ENCODE measurements around the gene PLA2G12B.
A peak's percentile ranks its signal among the peaks of the same experiment; 100 is the strongest.
"Not testable (repeated sequence)": the region's sequence is repeated elsewhere in the genome, so short reads cannot be mapped to it uniquely, and the experiment has no call there.

PLA2G12B gene

DNA sequence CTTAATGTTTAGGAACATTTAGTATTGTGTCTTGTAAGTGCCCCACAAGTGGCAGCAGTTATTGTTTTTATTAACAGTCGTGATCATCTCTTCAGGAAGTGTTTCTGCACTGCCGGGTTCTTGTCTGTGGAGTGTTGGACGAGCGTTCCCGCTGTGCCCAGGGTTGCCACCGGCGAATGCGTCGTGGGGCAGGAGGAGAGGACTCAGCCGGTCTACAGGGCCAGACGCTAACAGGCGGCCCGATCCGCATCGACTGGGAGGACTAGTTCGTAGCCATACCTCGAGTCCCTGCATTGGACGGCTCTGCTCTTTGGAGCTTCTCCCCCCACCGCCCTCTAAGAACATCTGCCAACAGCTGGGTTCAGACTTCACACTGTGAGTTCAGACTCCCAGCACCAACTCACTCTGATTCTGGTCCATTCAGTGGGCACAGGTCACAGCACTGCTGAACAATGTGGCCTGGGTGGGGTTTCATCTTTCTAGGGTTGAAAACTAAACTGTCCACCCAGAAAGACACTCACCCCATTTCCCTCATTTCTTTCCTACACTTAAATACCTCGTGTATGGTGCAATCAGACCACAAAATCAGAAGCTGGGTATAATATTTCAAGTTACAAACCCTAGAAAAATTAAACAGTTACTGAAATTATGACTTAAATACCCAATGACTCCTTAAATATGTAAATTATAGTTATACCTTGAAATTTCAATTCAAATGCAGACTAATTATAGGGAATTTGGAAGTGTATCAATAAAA, 22.2 kb downstream of the PLA2G12B start:
- DNase-seq: no peak

DNA sequence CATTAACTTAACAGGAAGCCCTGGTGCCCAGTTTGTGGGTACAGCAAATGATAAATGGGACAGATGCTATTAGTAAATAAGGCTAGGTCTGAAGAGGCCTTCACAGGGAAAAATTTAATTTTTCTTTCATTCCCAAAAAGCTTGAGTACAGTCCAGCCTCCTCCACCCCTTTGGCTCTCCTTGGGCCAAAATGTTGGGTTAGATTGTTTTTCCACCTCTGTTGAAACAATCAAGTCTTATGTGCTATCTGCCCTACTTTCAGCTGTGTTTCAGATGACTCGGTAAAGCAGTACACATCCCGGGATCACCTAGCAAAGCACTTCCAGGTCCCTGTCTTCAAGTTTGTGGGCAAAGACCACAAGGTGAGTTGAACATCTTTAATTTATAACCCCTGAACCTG, 24.3 kb downstream of the PLA2G12B start:
- no peak for DNase-seq

DNA sequence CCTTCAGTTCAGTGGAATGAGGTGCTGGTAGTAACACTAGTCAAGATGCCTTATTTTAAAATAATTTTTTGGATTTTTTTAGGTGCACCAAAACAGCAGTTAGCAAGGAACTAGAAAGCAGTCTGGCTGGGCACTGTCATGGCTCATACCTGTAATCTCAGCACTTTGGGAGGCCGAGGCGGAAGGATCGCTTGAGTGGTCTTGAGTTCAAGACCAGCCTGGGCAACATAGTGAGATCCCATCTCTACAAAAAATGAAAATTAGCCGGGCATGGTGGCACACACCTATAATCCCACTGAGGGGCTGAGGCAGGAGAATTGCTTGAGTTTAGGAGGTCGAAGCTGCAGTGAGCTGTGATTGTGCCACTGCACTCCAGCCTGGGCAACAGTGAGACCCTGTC, 25.8 kb downstream of the PLA2G12B start:
- DNase-seq: no peak

DNA sequence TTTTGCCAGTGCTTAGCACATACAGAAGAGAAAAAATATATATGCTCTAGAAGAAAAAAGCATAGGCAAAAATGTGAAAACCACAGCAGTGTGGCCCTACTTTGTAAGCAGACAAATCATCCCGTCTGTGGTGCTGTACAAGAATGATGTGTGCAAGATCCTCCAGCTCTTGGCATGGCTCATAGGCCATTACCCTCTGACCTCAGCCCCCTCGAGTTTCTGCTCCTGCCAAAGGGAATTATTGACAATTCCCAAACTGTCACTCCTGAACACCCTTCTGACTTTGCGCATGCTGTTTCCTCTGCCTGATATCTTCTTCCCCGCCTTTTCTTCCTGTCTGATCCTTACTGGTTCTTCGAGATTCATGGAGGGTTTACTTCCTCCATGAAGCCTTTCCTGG, 27.1 kb downstream of the PLA2G12B start:
- no peak for DNase-seq

DNA sequence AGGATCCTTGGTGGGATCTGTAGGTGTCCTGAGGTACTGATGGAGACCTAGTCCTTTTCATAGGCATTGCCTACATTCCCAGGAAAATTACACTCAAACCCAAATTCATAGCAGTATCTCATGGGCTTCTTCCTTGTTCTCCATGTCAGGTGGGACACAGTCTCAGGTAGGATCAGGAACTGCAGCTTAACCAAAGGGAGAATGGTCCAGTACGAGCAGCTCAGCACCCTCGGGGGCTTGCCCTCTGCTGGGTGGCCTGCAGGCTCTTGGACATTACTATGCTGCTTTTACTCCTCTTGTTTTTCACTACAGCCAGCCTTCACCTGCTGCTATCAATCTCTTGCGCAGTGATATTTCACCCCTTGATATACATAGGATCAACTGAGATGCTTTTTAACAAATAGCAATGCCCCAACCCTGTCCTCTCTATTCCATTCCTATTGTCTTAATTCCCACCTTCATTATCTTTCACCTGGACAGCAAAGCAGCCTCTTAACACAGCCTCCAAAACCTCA, 28.6 kb downstream of the PLA2G12B start:
- DNase-seq: no peak

DNA sequence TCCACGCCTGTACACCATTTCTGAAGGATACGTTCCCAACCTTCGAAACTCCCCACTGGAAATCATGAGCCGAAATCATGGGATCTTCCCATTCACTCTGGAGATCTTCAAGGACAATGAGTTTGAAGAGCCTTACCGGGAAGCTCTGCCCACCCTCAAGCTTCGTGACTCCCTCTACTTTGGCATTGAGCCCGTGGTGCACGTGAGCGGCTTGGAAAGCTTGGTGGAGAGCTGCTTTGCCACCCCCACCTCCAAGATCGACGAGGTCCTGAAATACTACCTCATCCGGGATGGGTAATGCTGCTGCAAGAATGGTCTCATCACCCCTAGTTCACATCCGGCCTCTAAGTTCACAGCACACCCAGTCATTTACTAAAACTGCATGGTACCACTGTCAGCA, 30.3 kb downstream of the PLA2G12B start:
- no peak for DNase-seq

DNA sequence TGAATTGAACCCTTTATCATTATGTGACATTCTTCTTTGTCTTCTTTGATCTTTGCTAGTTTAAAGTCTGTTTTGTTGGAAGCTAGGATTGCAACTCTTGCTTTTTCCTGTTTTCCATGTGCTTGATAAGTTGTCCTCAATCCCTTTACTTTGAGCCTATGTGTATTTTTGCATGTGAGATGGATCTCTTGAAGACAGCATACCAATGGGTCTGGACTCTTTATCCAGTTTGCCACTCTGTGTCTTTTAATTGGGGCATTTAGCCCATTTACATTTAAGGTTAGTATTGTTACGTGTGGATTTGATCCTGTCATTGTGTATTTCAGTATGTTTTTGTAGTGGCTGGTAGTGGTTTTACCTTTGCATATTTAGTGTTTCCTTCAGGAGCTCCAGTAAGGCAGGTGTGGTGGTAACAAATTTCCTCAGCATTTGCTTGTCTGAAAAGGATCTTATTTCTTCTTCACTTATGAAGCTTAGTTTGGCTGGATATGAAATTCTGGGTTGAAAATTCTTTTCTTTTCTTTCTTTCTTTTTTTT, 33.4 kb downstream of the PLA2G12B start:
- not testable (repeated sequence) for DNase-seq

DNA sequence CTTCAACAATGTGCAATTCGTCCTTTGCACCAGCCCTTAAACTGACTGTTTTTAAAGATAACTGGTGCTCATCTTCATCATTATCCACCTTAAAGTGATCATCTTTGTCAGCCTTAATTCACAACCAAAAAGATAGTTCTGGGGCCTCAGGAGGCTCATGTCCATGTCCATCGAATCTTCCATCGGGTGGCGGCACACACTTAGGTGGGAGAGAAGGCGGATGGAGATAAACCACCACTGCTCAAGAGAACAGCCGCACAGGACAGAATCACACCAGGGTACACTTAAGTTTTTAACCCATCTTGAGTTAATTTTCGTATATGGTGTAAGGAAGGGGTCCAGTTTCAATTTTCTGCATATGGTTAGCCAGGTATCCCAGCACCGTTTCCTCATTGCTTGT, 36.3 kb downstream of the PLA2G12B start:
- DNase-seq: no peak

DNA sequence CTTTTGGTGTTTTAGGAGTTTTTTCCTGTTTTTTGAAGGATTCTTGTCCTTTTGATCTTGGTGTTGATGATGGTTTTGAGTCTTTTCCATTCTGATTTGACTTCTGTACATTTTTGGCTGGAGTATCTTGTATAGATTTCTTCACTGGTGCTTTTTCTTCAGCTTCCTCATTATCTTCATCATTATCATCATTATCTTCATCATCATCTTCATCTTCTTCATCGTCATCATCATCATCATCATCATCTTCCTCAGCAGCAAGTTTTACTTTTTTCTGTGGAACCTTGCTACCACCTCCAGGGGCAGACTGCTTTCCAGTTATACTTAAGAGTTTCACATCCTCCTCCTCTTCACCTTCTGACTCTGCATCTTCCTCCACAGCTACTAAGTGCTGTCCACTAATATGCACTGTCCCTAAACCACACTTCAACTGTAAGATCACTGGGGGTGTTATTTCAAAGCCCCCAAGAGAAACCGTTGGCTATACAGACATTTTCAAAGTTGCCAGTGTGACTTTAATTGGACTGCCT, 36.7 kb downstream of the PLA2G12B start:
- not testable (repeated sequence) for DNase-seq

DNA sequence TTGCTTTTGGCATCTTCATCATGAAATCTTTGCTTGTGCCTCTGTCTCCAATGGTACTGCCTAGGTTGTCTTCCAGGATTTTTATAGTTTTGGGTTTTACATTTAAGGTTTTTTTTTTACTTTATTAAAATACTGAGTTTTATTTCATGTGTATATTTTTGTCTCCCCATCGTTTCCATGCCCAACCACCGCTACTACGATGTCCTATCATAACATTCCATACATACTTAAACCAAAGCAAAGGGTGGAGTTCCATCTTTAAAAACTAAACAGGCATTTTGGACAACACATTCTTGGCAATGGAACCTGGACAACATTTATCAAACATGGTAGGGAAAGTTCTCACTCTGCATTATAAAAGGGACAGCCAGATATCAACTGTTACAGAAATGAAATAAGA, 37.4 kb downstream of the PLA2G12B start:
- DNase-seq: not testable (repeated sequence)

DNA sequence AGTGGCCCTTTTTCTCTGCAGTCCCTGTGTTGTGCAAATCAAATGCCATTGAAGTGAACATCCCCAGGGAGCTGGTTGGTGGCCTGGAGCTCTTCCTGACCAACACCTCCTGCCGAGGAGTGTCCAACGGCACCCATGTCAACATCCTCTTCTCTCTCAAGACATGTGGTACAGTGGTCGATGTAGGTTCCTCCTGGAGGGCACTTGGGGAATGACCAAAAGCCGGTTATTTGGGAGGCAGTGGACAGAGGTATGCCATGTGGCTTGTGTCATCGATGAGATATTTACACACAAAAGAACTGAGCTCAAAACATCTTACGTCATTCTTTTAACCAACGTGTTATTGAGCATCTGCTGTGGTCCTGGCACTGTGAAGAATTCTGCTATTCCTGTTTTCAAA, 41.3 kb downstream of the PLA2G12B start:
- no peak for DNase-seq

DNA sequence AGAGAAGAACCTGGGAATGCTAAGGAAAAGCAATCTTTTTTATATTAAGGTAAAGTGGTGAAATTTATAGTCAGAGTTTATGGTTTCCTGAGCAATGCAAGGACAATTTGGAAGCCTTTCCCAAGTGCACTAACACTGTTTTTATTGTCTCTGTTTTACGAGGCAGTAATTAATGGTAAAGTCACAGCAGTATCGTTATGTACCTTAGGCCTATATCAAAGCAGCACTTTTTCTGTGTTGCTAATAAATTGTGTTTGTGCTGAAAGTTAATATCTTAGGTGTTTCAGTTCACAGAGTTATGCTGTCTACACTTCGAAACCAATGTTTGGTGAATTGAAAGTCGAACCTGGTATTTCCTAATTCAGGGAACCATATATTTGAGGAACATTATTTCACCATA, 41.9 kb downstream of the PLA2G12B start:
- no peak for DNase-seq

DNA sequence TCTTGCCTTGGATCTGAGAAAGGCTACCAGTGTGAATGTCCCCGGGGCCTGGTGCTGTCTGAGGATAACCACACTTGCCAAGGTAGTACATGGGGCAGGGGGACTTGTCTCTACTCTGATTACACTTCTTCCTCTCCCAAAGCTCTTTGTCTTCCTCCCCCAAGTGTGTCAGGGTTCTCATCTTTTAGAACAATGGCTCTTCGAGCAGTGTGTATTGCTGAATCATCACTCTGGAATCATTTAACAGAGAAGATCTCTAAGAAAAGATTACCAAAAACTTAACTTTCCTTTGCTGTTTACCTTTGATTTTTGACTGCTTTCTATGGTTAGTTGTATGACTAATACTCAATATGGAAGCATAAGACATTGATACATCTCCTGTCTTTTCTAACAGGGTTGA, 42.8 kb downstream of the PLA2G12B start:
- DNase-seq: no peak

DNA sequence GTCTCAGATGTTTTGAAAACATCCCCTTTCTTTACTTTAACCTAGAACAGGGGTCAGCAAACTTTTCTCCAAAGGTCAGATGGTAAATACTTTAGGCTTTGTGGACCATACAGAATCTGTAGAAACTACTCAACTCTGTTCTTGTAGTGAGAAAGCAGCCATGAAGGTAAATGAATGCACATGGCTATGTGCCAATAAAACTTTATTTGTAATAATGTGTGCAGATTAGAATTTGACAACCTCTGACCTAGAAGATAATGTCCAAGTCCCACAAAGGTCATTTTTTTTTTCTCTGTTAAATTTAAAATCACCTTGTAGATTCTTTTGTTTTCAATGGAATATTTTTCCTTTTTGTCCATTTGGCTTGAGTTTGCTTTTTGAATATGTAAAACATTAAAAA, 43.9 kb downstream of the PLA2G12B start:
- no peak for DNase-seq

DNA sequence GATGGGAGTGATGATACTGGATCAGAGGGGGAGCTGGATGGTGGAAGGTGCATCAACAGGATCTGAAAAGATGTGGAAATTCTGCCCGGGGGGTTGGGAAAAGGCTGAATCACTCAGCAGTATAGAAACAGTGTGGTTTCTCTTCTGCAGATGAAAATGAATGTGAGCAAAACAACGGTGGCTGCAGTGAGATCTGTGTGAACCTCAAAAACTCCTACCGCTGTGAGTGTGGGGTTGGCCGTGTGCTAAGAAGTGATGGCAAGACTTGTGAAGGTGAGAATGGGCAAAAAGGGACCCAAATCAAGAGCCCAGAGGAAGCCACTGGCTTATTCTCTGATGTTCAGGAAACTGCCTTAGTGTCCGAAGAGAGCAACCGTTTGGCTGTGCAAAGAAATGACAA, 48.2 kb downstream of the PLA2G12B start:
- DNase-seq: no peak

DNA sequence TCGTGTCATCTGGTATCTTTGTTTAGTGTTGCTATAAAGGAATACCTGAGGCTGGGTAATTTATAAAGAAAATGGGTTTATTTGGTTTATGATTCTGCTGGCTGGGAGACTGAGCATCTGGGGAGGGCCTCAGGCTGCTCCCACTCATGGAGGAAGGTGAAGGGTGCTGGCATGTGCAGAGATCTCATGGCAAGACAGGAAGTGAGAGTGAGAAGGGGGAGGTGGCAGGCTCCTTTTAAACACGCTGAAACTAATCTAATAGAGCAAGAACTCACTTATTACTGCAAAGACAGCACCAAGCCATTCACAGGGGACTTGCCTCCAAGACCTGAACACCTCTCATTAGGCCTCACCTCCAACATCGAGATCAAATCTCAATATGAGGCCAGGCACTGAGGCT, 49.8 kb downstream of the PLA2G12B start:
- DNase-seq: no peak

DNA sequence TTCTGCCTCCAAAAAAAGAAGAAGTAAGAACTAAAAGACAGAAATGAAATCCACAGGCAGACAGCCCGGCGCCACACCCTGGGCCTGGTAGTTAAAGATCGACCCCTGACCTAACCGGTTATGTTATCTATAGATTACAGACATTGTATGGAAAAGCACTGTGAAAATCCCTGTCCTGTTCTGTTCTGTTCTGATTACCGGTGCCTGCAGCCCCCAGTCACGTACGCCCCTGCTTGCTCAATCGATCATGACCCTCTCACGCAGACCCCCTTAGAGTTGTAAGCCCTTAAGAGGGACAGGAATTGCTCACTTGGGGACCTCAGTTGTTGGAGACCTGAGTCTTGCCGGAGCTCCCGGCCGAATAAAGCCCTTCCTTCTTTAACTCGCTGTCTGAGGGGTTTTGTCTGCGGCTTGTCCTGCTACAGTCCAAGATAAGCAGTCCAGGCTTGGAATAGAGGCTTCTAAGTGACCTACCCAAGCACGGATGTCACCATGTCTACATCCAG, 50.6 kb downstream of the PLA2G12B start:
- DNase-seq: not testable (repeated sequence)

DNA sequence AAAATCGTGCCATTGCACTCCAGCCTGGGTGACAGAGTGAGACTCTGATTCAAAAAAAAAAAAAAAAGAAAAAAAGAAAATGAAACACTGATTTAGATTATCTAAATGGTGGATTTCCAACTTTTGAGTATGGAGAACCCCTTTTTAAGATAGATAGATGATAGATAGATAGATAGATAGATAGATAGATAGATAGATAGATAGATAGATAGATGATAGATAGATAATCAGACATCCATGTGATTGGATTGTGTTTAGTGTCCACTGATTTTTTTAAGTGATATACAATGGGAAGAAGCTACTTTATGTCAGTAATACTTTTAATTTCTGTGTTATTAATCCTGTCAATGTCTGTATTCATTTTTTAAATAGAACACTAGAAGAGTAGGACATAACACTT, 55.1 kb downstream of the PLA2G12B start:
- no peak for DNase-seq

DNA sequence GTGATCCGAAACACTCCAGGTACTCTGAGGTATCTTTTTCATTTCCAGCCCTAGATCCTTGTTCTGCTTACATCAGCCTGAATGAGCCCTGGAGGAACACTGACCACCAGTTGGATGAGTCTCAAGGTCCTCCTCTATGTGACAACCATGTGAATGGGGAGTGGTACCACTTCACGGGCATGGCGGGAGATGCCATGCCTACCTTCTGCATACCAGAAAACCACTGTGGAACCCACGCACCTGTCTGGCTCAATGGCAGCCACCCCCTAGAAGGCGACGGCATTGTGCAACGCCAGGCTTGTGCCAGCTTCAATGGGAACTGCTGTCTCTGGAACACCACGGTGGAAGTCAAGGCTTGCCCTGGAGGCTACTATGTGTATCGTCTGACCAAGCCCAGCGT, 56.0 kb downstream of the PLA2G12B start:
- DNase-seq: no peak

DNA sequence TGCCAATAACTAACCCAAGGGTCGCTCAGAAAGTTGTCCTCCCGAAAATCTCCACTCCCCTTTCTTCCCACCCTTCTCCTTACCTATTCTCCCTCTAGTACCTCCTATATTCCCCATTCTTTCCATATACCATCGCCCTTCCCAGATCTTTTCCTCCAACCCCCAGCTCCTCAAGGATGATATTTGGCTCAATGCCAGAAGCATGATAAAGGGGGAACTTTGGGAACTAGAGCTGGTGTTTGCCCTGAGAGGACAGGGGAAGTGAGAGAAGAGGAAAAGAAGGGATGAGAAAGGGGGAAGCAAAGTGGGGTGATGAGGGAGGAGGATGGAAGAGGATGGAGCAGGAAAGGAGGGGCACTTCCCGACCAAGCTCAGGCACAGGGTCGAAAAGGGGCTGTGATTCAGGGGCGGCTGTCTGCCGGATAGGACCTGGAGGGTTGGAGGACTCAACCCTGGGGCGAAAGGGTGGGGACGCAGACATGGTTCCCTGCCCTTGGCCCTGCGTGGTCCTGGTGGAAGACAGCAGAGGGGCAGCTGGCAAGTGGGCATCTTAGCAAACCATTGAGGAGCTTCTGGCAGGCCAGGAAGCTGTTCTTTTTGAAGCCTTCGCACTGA, 59.3 kb downstream of the PLA2G12B start:
- DNase-seq: no peak

DNA sequence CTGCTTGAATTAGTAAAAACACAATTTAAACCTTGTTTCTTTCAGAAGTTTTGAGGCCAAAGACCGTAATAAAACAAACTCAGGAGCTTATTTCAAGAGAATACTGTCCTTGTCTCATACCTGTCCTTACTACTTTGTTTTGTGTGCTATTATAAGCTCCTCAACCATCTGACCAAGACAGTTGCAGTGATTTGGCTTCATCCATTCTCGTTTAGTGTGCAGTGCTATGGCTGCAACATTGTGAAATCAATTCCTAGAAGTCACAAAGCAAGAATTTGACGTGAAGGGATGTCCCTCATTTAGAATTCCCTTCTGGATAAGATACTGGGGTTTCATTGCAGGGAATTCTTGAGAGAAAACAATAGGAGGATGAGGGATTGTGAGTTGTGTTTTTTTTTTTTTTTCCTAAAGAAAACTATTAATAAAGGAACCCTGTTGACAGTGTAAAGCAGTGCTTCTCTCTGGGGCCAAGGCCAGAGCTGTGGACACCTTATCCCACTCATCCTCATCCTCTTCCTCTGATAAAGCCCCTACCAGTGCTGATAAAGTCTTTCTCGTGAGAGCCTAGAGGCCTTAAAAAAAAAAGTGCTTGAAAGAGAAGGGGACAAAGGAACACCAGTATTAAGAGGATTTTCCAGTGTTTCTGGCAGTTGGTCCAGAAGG, 61.3 kb downstream of the PLA2G12B start, which contains the start of gene OIT3:
TSS of gene OIT3 (plus strand) at position 604 of the 663 bp plus-strand sequence. CDS start 60 bp downstream, outside the sequence.
- no peak for DNase-seq

DNA sequence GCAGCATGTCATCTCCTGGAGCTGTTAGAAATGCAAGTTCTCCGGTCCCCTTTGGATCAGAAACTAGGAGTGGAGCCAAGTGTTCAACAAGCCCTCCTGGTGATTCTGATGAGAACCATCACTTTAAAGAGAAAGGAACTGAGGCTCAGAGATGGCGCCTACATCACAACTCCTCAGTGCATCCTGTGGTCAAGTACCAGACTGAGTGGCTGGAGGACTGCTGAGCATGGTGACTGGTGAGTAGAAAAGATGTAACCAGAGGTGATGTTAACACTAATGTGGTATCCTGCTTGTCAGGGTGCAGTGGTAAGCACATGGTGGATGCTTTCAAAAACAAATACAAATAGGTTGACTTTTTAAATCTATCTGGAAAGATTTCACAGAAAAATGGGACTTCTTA, 64.5 kb downstream of the PLA2G12B start:
- no peak for DNase-seq

DNA sequence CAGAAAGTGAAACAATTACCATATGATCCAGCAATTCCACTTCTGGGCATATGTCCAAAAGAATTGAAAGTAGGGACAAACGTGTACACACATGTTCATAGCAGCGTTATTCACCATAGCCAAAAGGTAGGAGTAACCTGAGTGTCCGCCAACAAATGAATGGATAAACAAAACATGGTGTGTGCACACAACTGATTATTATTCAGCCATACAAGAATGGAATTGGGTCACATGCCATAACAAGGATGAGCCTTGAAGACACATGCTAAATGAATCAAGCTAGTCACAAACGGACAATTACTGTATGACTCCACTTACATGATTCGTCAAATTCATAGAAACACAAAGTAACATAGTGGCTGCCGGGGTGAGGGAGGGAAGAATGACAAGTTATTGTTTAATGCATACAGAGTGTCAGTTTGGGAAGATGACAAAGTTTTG, 65.2 kb downstream of the PLA2G12B start:
- peak; percentile 94 for DNase-seq

Data from NCI-H69 (cell line).